GM18907 (cell line): Measurements from ENCODE around the gene RABL2A.
"Not testable (repeated sequence)": the region's sequence is repeated elsewhere in the genome, so short reads cannot be mapped to it uniquely, and the experiment has no call there.

Experiments used
- ATAC-seq: cut with Tn5 transposase; IDR thresholded peaks from one replicate; pipeline ENCODE4 v1.9.1; 2021; ENCODE audit warnings: mild to moderate bottlenecking, moderate library complexity; ENCODE audit not compliant: unreplicated experiment

Gene RABL2A

GRCh38 chr2:113677330-113677729 lies 50.3 kb downstream of the RABL2A start:
- no peak for ATAC-seq

- ATAC-seq = no peak
These were observed 52.4 kb downstream of the RABL2A start for GRCh38 chr2:113679457-113679856.

GRCh38 chr2:113685471-113685870 lies 58.4 kb downstream of the RABL2A start:
- no peak for ATAC-seq

GRCh38 chr2:113686537-113686936 lies 59.5 kb downstream of the RABL2A start:
- no peak for ATAC-seq

GRCh38 chr2:113690871-113691270 lies 63.8 kb downstream of the RABL2A start:
- ATAC-seq = not testable (repeated sequence)
